ENCODE data around the gene RPL29.

RPL29 gene

GRCh38 chr3:51986010-51986947 lies 9.4 kb downstream of the RPL29 start:
- DNase-seq (ENCODE audit: insufficient read length, low spot score): no peak
- FAIRE-seq: no peak
- TF ChIP-seq CTCF (IDR thresholded peaks at IDR 0.05; ENCODE audit: insufficient read depth, missing control alignments): no peak

- no peak for TF ChIP-seq CTCF (IDR thresholded peaks at IDR 0.05; ENCODE audit: insufficient read depth, missing control alignments)
- FAIRE-seq (no peak), DNase-seq (ENCODE audit: insufficient read length, low spot score) (no peak)
Observed at GRCh38 chr3:51985063-51985462, 10.6 kb downstream of the RPL29 start.

GRCh38 chr3:51984269-51984647 lies 11.4 kb downstream of the RPL29 start:
- FAIRE-seq (no peak), DNase-seq (ENCODE audit: insufficient read length, low spot score) (no peak)
- no peak for TF ChIP-seq CTCF (IDR thresholded peaks at IDR 0.05; ENCODE audit: insufficient read depth, missing control alignments)

GRCh38 chr3:51983578-51984268 lies 12.0 kb downstream of the RPL29 start:
- TF ChIP-seq CTCF (IDR thresholded peaks at IDR 0.05; ENCODE audit: insufficient read depth, missing control alignments): no peak
- no peak for DNase-seq (ENCODE audit: insufficient read length, low spot score)
- no peak for FAIRE-seq

- DNase-seq (ENCODE audit: insufficient read length, low spot score) (peak; percentile 98), FAIRE-seq (no peak)
- no peak for TF ChIP-seq CTCF (IDR thresholded peaks at IDR 0.05; ENCODE audit: insufficient read depth, missing control alignments)
Observed at GRCh38 chr3:51982838-51983577, 12.7 kb downstream of the RPL29 start, which contains the start of gene ACY1. ACY1 (plus strand) TSS chr3:51983535; CDS start chr3:51984065, 530 bp downstream.

GRCh38 chr3:51982352-51982837 lies 13.3 kb downstream of the RPL29 start:
- DNase-seq (ENCODE audit: insufficient read length, low spot score): no peak
- FAIRE-seq: no peak

More at GRCh38 chr3:51982352-51982837, 13.3 kb downstream of the RPL29 start:
- peak; percentile 24 for TF ChIP-seq CTCF (IDR thresholded peaks at IDR 0.05; ENCODE audit: insufficient read depth, missing control alignments)

Measured in D721Med (cell line).